ENCODE results near the gene VPS4B. TPM values are rescaled to one million over a fixed set of nuclear protein-coding genes. Genes with fewer than 3 reads are reported as not detected.
A peak's percentile ranks its signal among the peaks of the same experiment; 100 is the strongest.
"Not testable (repeated sequence)": the region's sequence is repeated elsewhere in the genome, so short reads cannot be mapped to it uniquely, and the experiment has no call there.

Gene VPS4B
- total RNA-seq, 1 experiment from 2014 or later: 18.8 TPM

- in situ Hi-C loops (cut with HindIII; ENCODE audit: low pct_unique_long_range_greater_than_20kb, low sequenced_read_pairs): no loop called here
- DNase-seq (ENCODE audit: low read depth): no peak
Measured at GRCh38 chr18:63379639-63379962, 42.7 kb downstream of the VPS4B start.

GRCh38 chr18:63378919-63379638 lies 43.2 kb downstream of the VPS4B start:
- no peak for DNase-seq (ENCODE audit: low read depth)
- in situ Hi-C loops (cut with HindIII; ENCODE audit: low pct_unique_long_range_greater_than_20kb, low sequenced_read_pairs): no loop called here

GRCh38 chr18:63377275-63377980 lies 44.8 kb downstream of the VPS4B start:
- no peak for DNase-seq (ENCODE audit: low read depth)
- in situ Hi-C loops (cut with HindIII; ENCODE audit: low pct_unique_long_range_greater_than_20kb, low sequenced_read_pairs): no loop called here

- DNase-seq (ENCODE audit: low read depth): no peak
- in situ Hi-C loops (cut with HindIII; ENCODE audit: low pct_unique_long_range_greater_than_20kb, low sequenced_read_pairs): no loop called here
Measured at GRCh38 chr18:63376538-63376937, 45.7 kb downstream of the VPS4B start.

GRCh38 chr18:63374540-63374939 lies 47.7 kb downstream of the VPS4B start:
- in situ Hi-C loops (cut with HindIII; ENCODE audit: low pct_unique_long_range_greater_than_20kb, low sequenced_read_pairs): no loop called here
- no peak for DNase-seq (ENCODE audit: low read depth)

- in situ Hi-C loops (cut with HindIII; ENCODE audit: low pct_unique_long_range_greater_than_20kb, low sequenced_read_pairs): no loop called here
- DNase-seq (ENCODE audit: low read depth): no peak
Measured at GRCh38 chr18:63373161-63373560, 49.1 kb downstream of the VPS4B start.

- in situ Hi-C loops (cut with HindIII; ENCODE audit: low pct_unique_long_range_greater_than_20kb, low sequenced_read_pairs): no loop called here
- DNase-seq (ENCODE audit: low read depth): no peak
Measured at GRCh38 chr18:63368611-63369010, 53.7 kb downstream of the VPS4B start.

GRCh38 chr18:63367053-63367953 lies 55.0 kb downstream of the VPS4B start, which contains the start of gene KDSR:
KDSR (minus strand) TSS chr18:63367206; CDS start chr18:63367118, 88 bp downstream.
- peak; percentile 93 for DNase-seq (ENCODE audit: low read depth)
- in situ Hi-C loops (cut with HindIII; ENCODE audit: low pct_unique_long_range_greater_than_20kb, low sequenced_read_pairs): no loop called here

- peak; percentile 32 for DNase-seq (ENCODE audit: low read depth)
- in situ Hi-C loops (cut with HindIII; ENCODE audit: low pct_unique_long_range_greater_than_20kb, low sequenced_read_pairs): no loop called here
Measured at GRCh38 chr18:63366213-63367052, 55.8 kb downstream of the VPS4B start.

- in situ Hi-C loops (cut with HindIII; ENCODE audit: low pct_unique_long_range_greater_than_20kb, low sequenced_read_pairs): no loop called here
- DNase-seq (ENCODE audit: low read depth): no peak
Measured at GRCh38 chr18:63365876-63366212, 56.4 kb downstream of the VPS4B start.

- in situ Hi-C loops (cut with HindIII; ENCODE audit: low pct_unique_long_range_greater_than_20kb, low sequenced_read_pairs): no loop called here
- no peak for DNase-seq (ENCODE audit: low read depth)
Measured at GRCh38 chr18:63363951-63364350, 58.3 kb downstream of the VPS4B start.

- in situ Hi-C loops (cut with HindIII; ENCODE audit: low pct_unique_long_range_greater_than_20kb, low sequenced_read_pairs); DNase-seq (ENCODE audit: low read depth): not testable (repeated sequence)
Measured at GRCh38 chr18:63363420-63363819, 58.9 kb downstream of the VPS4B start.

- in situ Hi-C loops (cut with HindIII; ENCODE audit: low pct_unique_long_range_greater_than_20kb, low sequenced_read_pairs): no loop called here
Measured at GRCh38 chr18:63356272-63356896, 65.9 kb downstream of the VPS4B start.

GRCh38 chr18:63350230-63350629 lies 72.0 kb downstream of the VPS4B start:
- no peak for DNase-seq (ENCODE audit: low read depth)
- in situ Hi-C loops (cut with HindIII; ENCODE audit: low pct_unique_long_range_greater_than_20kb, low sequenced_read_pairs): no loop called here

More at GRCh38 chr18:63356272-63356896, 65.9 kb downstream of the VPS4B start:
- DNase-seq (ENCODE audit: low read depth): no peak

GRCh38 chr18:63348508-63349136 lies 73.7 kb downstream of the VPS4B start:
- DNase-seq (ENCODE audit: low read depth): no peak
- in situ Hi-C loops (cut with HindIII; ENCODE audit: low pct_unique_long_range_greater_than_20kb, low sequenced_read_pairs): no loop called here

GRCh38 chr18:63346480-63347183 lies 75.6 kb downstream of the VPS4B start:
- no peak for DNase-seq (ENCODE audit: low read depth)
- in situ Hi-C loops (cut with HindIII; ENCODE audit: low pct_unique_long_range_greater_than_20kb, low sequenced_read_pairs): no loop called here

- in situ Hi-C loops (cut with HindIII; ENCODE audit: low pct_unique_long_range_greater_than_20kb, low sequenced_read_pairs): no loop called here
- no peak for DNase-seq (ENCODE audit: low read depth)
Measured at GRCh38 chr18:63346031-63346430, 76.2 kb downstream of the VPS4B start.
